ENCODE data around the gene ACOX3.
"Not testable (repeated sequence)": the region's sequence is repeated elsewhere in the genome, so short reads cannot be mapped to it uniquely, and the experiment has no call there.

ACOX3 gene

DNA sequence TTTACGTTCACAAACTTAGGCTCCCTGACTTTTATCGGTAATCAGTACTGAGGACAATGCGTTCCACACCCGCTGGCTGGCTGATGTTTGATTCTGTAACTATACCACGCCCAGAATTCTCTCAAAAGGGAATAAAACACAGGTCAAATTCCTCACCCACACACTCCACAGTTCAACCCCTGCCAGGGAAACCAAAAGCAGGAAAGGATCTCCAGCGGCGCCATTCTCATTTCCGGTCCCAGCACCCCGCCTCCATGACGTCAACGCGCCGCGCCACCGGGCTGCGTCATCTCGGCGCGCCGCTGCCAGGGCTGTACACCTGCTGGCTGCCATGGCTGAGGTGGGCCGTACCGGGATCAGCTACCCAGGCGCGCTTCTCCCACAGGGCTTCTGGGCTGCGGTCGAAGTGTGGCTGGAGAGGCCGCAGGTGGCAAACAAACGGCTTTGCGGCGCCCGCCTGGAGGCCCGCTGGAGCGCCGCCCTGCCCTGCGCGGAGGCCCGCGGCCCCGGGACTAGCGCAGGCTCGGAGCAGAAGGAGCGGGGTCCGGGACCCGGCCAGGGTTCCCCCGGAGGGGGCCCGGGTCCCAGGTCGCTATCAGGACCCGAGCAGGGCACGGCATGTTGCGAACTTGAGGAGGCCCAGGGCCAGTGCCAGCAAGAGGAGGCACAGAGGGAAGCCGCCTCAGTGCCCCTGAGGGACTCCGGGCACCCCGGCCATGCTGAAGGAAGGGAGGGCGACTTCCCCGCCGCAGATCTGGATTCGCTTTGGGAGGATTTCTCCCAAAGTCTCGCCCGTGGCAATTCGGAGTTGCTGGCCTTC is at the start of gene ACOX3, which contains the start of gene TRMT44:
ACOX3 (minus strand) TSS at position 232 of the 820 bp plus-strand sequence. CDS start 24,202 bp downstream, outside the sequence.
TRMT44 (plus strand) TSS at position 286 of the 820 bp plus-strand sequence; CDS start at position 332, 46 bp downstream.
- DNase-seq (ENCODE audit: low read depth), result peak; percentile 93

DNA sequence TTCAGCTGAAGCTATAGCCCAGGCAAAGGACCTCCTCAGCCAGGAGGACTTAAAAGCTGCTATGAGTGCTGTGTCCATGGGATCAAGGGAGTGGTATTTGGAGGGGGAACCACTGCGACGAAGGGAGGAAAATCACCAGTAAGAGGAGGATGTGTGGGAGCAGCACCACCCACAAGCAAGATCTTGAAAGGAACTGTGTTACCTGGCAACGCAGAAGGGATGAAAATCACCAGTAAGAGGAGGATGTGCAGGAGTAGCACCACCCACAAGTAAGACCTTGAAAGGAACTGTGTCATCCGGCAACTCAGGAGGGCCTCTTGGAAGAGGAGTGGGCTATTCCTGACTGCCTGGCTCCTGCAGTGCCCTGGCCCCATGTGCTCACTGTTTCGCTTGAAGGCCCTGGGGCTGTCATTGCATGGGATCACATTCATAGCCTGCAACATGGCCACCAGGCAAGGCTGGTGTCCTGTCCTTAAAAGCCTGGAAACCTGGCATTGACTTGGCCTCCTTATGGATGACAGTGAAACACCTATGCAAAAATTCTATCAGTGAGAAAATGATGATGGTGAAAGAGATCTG is 48.4 kb upstream of the ACOX3 start:
- DNase-seq (ENCODE audit: low read depth), result no peak

DNA sequence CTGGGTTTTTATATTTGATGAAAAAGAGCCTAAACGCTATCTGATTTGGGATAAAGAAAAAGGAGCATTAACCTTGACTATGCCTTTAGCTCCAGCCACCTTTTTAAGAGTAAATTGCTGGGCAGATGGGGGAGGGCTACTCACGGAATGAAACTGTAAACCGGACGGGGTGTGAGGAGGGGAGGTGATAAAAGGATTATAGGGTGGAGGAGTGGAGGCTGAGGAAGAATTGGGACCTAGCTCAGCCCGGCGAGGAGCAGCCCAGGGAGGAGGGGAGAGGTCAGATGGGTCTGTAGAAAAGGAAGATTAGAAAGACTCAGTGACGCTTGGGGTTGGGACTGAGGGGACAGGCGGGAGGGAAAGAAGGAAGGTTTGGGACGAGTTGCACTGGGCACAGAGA is 46.1 kb upstream of the ACOX3 start:
- not testable (repeated sequence) for DNase-seq (ENCODE audit: low read depth)

DNA sequence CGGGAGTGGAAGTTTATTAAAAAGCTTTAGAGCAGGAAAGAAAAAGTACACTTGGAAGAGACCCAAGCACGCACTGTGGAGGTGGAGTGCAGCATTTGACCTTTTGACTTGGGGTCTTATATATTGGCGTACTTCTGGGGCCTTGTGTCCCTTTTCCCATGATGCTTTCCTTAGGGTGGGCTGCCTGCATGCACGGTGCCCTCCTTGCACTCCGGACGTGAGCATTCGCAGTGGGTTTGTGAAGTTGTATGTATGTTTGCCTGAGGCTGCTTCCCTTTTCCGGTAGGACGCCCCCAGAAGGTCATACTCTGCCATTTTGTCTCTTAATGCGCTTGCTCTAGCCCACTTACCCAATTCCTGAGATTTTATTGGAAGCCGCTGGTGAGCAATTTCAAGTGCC is 39.7 kb upstream of the ACOX3 start:
- no peak for DNase-seq (ENCODE audit: low read depth)

DNA sequence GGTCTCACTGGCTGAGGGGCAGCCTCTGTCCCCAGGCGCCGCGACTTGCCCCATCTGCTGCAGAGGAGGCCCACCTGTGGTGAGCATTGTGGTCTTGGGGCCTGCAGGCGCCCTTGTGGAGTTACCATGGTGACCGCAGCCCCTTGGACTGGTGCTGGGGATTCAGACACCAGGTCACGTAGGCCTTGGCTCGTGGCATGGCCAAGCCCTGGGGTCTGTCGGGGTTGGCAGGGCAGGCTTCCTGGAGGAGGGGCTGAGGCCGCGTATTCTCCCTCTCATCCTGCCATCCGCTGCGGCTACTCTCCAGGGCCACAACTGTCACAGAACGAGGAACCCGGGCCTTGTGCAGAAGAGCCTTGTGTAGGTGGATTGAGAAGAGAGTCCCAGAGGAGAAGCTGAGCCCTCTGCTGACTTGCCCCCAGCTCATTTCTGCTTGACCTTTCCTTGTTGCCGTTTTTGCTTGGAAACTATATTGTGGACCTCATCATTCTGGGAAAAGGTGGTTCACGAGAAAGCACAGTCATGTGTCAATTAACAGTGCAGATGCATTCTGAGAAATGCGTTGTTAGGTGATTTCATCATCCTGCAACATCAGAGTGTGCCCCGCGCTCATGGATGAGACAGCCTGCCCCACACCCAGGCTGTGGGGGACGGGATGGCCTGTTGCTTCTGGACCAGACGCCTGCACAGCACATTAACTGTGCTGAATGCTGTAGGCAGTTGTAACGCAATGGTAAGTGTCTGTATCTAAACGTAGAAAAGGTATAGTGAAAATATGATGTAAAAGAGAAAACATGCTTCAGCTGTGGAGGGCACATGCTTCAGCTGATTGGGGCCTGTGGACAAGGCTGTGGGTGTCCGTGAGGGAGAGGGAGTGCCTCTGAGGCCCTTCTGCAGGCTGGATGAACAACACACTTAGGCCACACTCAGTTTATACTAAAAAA is 38.5 kb upstream of the ACOX3 start:
- DNase-seq (ENCODE audit: low read depth), result no peak

DNA sequence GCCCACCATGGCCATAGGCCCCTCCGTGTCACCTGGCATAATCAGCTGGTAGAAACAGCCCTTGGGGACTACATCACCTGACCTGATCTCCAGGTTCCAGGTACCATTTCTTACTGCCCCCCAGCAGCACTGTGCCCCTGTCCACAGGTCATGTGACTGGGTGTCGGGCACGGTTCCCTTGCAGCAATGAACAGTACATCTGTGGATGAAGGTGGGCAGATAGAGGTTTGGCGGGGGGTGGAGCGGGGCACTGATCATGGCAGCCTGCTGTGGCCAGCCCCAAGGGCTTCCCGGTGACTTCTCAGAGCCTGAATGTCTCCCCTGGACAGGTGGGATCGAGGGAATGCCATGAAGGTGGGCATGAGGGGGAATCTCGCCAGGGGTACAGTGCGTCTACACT is 37.8 kb upstream of the ACOX3 start:
- no peak for DNase-seq (ENCODE audit: low read depth)

DNA sequence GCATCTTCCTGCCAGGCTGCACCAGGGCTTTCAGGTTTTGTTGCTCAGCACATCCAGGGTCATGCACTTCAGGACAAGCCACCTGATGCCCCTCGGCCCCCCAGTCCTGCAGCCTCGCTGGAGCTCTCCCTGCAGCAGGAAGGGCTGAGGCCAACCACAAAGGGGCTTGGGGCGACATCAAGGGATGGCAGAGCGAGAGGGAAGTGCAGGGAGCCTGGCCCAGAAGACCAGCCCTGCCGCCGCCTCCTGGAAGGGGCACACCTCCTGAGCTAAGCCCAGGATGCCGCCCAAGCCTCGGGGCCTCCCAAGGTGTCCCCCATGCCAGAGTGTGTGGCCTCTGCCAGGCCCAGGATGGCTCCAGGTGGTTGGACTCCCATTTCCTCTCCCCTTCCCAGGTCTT is 37.2 kb upstream of the ACOX3 start:
- DNase-seq (ENCODE audit: low read depth), result no peak

DNA sequence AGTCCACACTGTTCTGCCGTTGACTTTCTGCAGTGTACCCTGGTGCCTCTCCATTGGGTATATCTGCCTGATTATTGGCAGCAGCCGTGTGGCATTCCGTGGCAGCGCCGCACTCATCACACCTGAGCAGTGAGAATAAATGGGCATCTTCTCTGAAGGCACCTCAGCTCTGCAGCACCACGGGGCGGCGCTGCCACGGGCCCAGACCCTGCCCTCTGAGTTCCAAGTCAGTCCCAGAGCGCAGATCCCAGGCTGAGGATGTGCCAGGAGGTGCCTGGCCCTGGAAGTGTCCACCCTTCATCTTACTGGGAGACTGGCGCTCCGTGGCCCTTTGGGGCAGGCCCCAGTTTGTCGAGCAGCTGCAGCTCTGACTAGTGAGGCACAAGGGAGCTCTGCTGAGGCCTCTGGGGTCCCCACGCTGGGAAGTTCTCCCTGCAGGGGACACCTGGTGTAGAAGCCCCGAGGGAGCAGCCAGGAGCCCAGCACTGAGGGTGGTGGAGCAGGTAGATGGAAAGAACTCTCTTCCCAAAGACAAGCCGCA is 36.6 kb upstream of the ACOX3 start:
- no peak for DNase-seq (ENCODE audit: low read depth)

DNA sequence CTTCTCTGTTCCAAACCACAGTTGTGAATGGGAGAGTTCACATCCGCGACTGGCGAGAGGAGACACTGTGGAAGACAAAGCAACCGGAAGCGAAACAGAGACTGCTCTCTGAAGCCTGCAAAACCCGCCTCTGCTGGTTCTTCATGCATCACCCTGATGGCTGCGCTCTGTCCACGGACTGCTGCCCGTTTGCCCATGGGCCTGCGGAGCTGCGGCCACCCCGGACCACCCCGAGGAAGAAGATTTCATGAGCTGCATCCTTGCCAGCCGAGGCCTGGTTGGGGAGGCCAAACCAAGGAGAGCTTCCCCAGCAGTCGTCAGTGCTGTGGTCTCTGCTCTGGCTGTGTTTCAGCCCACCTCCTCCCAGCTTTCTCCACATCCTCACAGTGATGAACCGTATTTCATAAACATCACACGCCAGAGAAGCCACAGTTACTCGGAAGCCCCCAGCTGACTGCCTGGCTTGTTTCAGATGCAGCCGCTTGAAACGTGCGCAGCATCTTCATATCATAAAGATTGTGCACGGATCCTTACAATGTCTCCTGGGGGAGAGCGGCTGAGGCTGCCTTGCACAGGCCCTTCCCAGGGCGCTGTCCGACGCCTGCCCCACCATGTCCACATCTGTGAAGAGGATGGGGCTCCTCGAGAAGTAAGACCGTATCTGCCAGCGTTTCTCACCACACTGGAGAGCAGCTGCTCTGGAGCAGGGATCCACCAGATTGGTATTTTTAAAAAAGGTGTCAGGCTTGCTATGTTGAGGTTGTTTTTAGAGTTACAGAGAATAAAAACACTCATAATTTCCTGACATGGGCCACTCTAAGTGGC is 35.4 kb upstream of the ACOX3 start:
- DNase-seq (ENCODE audit: low read depth), result no peak

DNA sequence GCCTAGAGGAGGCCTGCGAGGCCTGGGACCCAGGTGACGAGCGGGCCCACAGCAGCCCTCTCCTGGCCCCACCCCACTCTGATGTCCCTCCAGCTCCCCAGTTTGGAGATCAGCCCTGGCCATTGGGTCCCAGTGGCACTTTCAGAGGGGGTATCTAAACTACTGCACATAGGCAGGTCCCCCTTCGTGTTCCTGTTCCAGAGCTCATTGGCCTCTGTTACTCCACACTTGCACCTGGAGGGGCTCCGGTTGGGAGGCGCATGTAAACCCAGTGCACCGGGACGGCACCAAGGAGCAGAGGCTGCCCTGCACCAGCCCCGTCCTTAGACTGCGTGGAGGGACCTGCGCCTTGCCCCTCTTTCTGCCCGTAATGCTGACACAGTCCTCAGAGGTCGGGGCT is 34.3 kb upstream of the ACOX3 start:
- no peak for DNase-seq (ENCODE audit: low read depth)

DNA sequence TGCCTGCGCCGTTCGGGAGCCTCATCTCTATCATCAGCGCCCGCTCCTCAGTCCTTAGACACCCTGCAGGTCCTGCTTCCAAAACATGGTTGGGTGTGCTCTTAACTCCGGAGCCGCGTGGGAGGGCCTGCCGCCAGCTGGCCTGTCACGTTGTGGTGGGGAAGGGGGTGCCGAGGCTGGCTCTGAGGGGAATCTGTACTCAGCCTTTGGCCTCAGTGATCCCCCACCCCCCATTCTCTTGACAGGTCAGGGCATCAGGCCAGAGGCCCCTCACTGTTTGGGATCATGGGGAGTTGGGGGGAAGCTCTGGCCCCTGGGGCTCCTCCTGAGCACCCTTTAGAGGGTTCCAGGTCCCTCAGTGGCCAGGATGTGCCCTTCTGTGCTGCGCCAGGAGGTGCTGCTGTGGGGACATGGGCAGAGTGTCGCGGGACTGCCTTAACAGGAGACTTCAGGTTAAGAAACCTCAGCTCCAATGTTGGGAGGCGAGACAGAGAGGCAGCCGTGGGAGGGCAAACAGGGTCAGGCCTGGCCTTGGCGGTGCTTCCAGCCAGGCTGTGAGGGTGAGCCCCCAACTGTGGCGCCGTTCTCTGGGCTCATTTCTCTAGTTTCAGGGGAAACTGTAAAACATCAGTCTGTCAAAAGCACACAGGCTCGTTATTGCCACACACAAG is 33.5 kb upstream of the ACOX3 start:
- no peak for DNase-seq (ENCODE audit: low read depth)

DNA sequence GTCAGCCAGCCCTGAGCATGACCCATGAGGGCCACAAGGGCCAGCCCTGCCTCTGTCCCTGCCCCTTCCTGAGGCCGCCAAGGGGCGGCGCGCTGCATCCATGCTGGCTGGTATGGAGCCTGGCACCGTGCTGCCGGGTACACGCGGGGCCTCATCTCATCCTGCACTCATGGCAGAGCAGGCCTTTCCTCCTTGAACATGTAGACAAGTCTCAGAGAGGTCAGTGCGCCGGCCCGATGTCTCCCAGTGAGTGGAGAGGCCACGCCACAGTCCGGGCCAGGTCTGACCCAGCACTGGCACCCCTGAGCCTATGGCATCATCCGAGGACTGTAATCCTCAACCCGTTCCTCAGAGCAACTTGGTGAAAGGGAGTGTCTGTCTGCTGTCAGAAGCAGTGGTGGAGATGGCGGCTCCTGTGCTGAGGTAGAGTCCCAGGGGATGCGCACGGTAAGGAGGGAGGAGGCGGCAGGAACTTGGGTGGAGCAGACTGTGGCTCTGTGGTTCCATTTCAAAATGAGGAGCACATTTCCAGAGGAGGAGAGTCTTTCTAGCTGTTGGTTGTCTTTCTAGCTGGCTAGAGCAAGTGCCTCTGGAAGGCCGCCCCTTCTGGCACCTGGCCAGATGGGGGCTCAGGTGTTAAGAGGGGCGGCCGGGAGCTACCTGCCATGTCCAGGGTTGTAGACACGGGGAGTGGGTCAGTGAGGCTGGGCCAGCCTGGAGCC is 32.8 kb upstream of the ACOX3 start:
- no peak for DNase-seq (ENCODE audit: low read depth)

DNA sequence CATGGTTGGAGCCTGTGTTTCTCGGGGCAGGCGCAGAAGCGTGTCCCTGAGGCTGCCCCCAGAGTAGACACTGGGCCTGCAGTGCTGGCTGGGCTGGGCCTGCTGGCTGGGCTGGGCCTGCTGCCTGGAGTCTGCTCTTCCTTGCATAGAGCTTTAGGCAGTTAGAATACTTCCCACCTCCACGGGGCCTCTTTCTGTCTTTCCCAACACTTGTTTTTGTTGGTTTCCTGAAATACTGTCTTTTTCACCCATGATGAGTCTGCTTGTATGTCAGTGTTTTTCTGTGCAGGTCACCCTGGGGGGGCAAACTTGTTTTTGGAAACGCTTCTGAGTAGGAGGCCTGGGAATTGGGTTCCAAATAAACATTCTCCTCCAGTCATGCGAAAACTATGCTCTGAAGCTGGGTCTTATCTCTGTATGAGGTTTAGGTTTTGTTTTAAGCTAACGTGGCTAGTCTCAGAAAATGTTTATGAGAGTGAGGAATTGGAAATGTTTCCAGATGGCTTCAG is 32.2 kb upstream of the ACOX3 start:
- no peak for DNase-seq (ENCODE audit: low read depth)

DNA sequence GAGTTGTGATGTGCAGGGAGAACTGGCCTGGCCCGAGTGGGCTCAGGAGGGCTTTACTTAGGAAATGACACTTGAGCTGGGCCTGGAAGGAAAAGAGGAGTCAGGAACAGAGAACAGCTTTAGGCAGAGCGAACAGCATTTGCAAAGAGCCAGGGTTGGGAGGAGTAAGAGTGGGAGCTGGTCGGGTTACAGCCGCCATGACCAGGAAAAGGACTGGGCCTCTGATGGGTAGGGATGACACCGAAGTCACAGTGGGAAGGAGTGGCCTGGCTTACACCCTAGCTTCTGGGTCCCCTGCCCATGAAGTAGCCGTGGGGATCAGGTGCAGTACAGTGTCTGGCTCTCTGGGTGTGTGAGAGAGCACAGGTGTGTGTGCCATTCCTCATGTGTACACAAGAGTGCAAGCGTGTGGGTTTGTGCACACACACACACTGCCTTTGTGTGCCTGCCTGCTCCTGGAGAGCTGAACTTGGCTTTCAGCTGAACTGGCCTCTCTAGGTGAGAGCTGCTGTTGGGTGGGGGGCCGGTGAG is 31.7 kb upstream of the ACOX3 start:
- DNase-seq (ENCODE audit: low read depth), result no peak

DNA sequence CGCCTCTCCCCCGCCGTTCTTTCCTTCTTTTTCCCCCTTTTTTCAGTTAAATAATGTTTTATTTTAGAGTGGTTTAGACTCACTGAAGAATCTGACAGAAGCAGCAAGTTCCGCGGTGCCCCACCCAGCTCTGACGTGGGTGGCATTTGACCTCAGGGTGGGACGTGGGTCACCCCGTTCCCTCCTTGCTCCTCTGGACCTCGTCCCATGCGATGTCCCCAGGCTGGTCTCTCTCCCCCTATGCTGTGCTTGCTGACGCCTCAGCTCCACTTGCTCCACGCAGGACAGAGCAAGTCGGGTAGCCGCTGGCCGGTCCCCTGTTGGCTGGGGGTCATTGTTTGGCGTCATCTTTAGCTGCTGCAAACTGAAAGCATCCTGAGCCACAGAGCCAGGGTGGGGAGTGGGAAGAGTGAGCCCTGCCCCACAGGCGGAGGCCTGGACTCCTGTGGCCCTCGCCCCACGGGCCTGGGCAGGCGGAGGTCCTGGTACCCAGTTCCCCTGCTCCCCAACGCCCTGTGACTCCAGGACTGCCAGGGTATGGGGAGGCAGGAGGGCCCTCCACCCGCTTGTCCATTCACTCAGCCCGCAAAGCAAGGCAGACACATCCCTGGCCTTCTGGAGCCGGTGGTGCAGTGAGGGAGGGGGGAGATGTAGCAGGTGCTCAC is 30.8 kb upstream of the ACOX3 start:
- DNase-seq (ENCODE audit: low read depth), result no peak

DNA sequence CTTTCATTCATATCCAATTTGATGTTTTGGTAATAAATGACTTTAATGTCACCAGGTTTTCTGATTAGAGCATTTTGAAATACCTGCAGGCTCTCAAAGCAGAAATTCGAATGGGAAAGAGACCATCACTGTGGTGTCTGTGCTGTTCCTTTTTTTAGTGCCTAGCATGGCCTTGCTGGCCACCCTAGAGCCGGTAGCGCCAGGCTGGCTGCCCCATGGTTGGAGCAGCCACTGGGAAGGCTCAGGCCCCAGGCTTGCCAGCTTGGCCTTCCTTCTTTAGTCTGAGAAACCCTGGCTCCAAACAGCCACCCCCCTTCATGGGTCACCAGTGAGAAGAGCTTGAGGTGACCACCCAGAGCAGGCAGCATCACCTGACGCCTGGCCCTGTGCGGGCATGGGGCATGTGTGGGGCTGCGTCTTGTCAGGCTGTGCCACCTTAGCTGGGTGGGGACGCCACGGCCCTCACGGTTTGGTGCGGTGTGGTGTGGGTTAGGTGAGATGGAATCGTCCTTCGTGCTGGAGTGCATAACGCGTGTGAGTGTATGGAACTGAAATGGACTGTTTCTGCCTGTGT is 30.0 kb upstream of the ACOX3 start:
- DNase-seq (ENCODE audit: low read depth), result no peak

DNA sequence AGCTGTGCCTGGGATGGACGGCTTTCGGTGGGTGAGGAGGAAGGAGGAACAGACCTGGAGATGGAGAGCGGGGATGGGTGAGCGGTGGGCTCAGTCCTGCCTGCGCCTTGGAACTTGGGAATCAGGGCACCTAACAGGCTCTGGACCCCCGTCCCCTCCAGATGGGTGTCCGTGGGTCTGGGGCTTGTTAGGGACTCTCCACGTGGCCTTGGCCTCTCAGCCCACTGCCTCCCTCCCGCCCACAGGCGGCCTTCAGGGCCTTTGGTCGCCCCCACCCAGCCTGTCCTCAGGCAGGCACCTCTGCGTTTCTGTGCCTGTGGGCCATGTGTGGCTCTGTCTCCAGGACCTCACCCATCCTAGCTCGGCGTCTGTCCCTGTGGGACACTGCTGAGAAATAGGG is 29.0 kb upstream of the ACOX3 start:
- no peak for DNase-seq (ENCODE audit: low read depth)

DNA sequence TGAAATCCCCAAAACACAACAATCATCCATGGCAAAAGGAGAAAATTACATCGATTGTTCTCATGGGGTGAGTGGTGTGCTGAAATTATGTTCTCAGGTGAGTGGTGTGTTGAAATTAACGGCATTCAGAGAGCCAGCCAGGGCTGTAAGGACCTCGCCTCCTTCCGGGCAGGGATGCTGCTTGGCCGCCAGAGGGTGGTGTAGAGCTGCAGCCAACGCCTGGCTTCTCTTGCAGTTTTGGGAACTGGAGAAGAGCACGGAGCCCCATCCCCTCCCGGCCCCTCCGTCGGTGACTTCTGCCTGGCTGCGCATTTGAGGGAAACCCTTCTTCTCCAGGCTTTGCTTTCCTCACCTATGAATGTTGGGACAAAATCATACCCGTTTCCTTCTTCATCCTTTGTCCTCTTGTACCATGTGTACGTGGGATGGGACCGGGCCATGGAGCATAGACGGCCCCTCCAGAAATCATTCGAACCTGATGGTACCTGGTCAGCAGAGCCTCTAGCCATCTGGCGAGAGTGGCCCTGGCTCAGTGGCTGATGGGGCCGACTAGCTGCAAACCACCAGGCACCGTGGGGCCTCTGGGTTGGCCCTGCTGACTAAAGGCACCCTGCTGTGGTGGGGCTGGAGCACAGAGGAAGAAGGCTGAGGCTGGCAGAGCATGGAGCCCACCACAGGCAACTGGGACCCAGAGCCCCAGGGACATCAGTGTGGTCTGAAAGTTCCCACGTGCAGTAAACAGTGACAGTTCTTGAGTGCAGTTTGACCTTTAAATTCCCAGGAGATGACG is 28.4 kb upstream of the ACOX3 start:
- DNase-seq (ENCODE audit: low read depth), result no peak
